Stomach smooth muscle (tissue), 2 donors: ENCODE results near the gene SASH3.

Source experiments
- H3K27ac ChIP-seq: one replicate; pipeline ENCODE4 v1.7.0; 2013; ENCODE audit warnings: mild to moderate bottlenecking, low read length, inconsistent platforms
- H3K27me3 ChIP-seq, 2 donors: one replicate each; pipeline ENCODE4 v1.7.0; 2013; ENCODE audit warnings: low read length in 2 of 2; ENCODE audit not compliant: insufficient read depth in 2 of 2, control insufficient read depth in 1 of 2
- H3K36me3 ChIP-seq, 2 donors: one replicate each; pipeline ENCODE4 v1.7.0; 2013; ENCODE audit warnings: low read length in 2 of 2; ENCODE audit not compliant: control insufficient read depth in 2 of 2, insufficient read depth in 2 of 2
- H3K4me1 ChIP-seq: one replicate; pipeline ENCODE4 v1.7.0; 2013; ENCODE audit warnings: low read length; ENCODE audit not compliant: control insufficient read depth, insufficient read depth
- H3K4me3 ChIP-seq, 2 donors: one replicate each; pipeline ENCODE4 v1.7.0; 2013; ENCODE audit warnings: low read length in 2 of 2
- H3K9ac ChIP-seq, 2 donors: one replicate each; pipeline ENCODE4 v1.7.0; 2013; ENCODE audit warnings: low read length in 2 of 2, mild to moderate bottlenecking in 1 of 2
- H3K9me3 ChIP-seq, 2 donors: one replicate each; pipeline ENCODE4 v1.7.0; 2013; ENCODE audit warnings: low read length in 2 of 2; ENCODE audit not compliant: control insufficient read depth in 2 of 2
- donor health status: healthy.
- donor health status: Pancreatic carcinoma.

SASH3 gene

GRCh38 chrX:129773649-129774458, 5.9 kb upstream of the SASH3 start:
- H3K9me3 ChIP-seq: no peaks in the 10 kb centered on the region
- H3K9ac ChIP-seq: no peak overlapping the region
- H3K27me3 ChIP-seq: peaks cover 0 to 9% of the 10 kb centered on the region in 2 donors
- no peak overlapping the region for H3K27ac ChIP-seq
- H3K4me3 ChIP-seq: no peak overlapping the region
- no peaks in the 10 kb centered on the region for H3K36me3 ChIP-seq
- H3K4me1 ChIP-seq: no peaks in the 10 kb centered on the region

GRCh38 chrX:129777218-129778030, 2.3 kb upstream of the SASH3 start:
- H3K9ac ChIP-seq: no peak overlapping the region
- H3K4me3 ChIP-seq: no peak overlapping the region
- H3K4me1 ChIP-seq: no peaks in the 10 kb centered on the region
- H3K27me3 ChIP-seq: peaks cover 0 to 11% of the 10 kb centered on the region in 2 donors
- H3K27ac ChIP-seq: no peak overlapping the region
- H3K9me3 ChIP-seq: no peaks in the 10 kb centered on the region
- H3K36me3 ChIP-seq: no peaks in the 10 kb centered on the region

- Histone ChIP-seq H3K27me3 (peaks cover 0 to 10% of the 10 kb centered on the region in 2 donors), H3K9ac (no peak overlapping the region), H3K27ac (no peak overlapping the region), H3K9me3 (no peaks in the 10 kb centered on the region), H3K4me3 (no peak overlapping the region), H3K36me3 (no peaks in the 10 kb centered on the region), H3K4me1 (no peaks in the 10 kb centered on the region)
These were observed 570 bp upstream of the SASH3 start for GRCh38 chrX:129779086-129779672.

GRCh38 chrX:129780441-129781105, 824 bp downstream of the SASH3 start:
- H3K27me3 ChIP-seq: peaks cover 0 to 10% of the 10 kb centered on the region in 2 donors

GRCh38 chrX:129781134-129781672, 1.5 kb downstream of the SASH3 start:
- Histone ChIP-seq H3K9ac (no peak overlapping the region), H3K27ac (no peak overlapping the region), H3K27me3 (peaks cover 0 to 11% of the 10 kb centered on the region in 2 donors), H3K9me3 (no peaks in the 10 kb centered on the region), H3K4me3 (no peak overlapping the region), H3K4me1 (no peaks in the 10 kb centered on the region), H3K36me3 (no peaks in the 10 kb centered on the region)

More at GRCh38 chrX:129780441-129781105, 824 bp downstream of the SASH3 start:
- Histone ChIP-seq H3K4me1 (no peaks in the 10 kb centered on the region), H3K4me3 (no peak overlapping the region), H3K27ac (no peak overlapping the region), H3K9me3 (no peaks in the 10 kb centered on the region), H3K9ac (no peak overlapping the region), H3K36me3 (no peaks in the 10 kb centered on the region)

GRCh38 chrX:129781680-129782495, 2.1 kb downstream of the SASH3 start:
- Histone ChIP-seq H3K9ac (no peak overlapping the region), H3K36me3 (no peaks in the 10 kb centered on the region), H3K4me1 (no peaks in the 10 kb centered on the region), H3K9me3 (no peaks in the 10 kb centered on the region), H3K27ac (no peak overlapping the region), H3K4me3 (no peak overlapping the region), H3K27me3 (peaks cover 0 to 13% of the 10 kb centered on the region in 2 donors)

- Histone ChIP-seq H3K4me1 (no peaks in the 10 kb centered on the region), H3K9me3 (no peaks in the 10 kb centered on the region), H3K27ac (no peak overlapping the region), H3K4me3 (no peak overlapping the region), H3K27me3 (peaks cover 0 to 10% of the 10 kb centered on the region in 2 donors), H3K9ac (no peak overlapping the region), H3K36me3 (no peaks in the 10 kb centered on the region)
These were observed 3.0 kb downstream of the SASH3 start for GRCh38 chrX:129782706-129783105.

GRCh38 chrX:129783291-129783713, 3.6 kb downstream of the SASH3 start:
- Histone ChIP-seq H3K9ac (no peak overlapping the region), H3K4me1 (no peaks in the 10 kb centered on the region), H3K9me3 (no peaks in the 10 kb centered on the region), H3K4me3 (no peak overlapping the region), H3K36me3 (no peaks in the 10 kb centered on the region), H3K27me3 (peaks cover 0 to 10% of the 10 kb centered on the region in 2 donors), H3K27ac (no peak overlapping the region)

- Histone ChIP-seq H3K36me3 (no peaks in the 10 kb centered on the region), H3K9me3 (no peaks in the 10 kb centered on the region), H3K4me1 (no peaks in the 10 kb centered on the region), H3K27me3 (peaks cover 0 to 7% of the 10 kb centered on the region in 2 donors), H3K9ac (no peak overlapping the region), H3K4me3 (no peak overlapping the region), H3K27ac (no peak overlapping the region)
These were observed 4.6 kb downstream of the SASH3 start for GRCh38 chrX:129784371-129784770.
